Mesothelial cell of epicardium (in vitro differentiated cells): ENCODE data around the gene SUFU. TPM values are rescaled to one million over a fixed set of nuclear protein-coding genes. Genes with fewer than 3 reads are reported as not detected.

Experiments
- DNase-seq, 2 experiments: peaks; one replicate each; pipeline ENCODE4 v3.0.0; 2021; ENCODE audit warnings: low spot score in 2 of 2; ENCODE audit not compliant: unreplicated experiment in 2 of 2
- H3K27ac Mint-ChIP-seq: 2 replicates; pipeline ENCODE4 v1.8.0; 2021; ENCODE audit warnings: mixed read lengths
- H3K27me3 Mint-ChIP-seq: 2 replicates; pipeline ENCODE4 v1.8.0; 2021; ENCODE audit warnings: low read depth, mixed read lengths
- H3K36me3 Mint-ChIP-seq: 2 replicates; pipeline ENCODE4 v1.8.0; 2021; ENCODE audit warnings: mixed read lengths
- H3K4me1 Mint-ChIP-seq: 2 replicates; pipeline ENCODE4 v1.8.0; 2021; ENCODE audit warnings: mixed read lengths
- H3K4me3 Mint-ChIP-seq: 2 replicates; pipeline ENCODE4 v1.8.0; 2021; ENCODE audit warnings: mild to moderate bottlenecking, moderate library complexity, mixed read lengths
- H3K9me3 Mint-ChIP-seq: 2 replicates; pipeline ENCODE4 v1.8.0; 2021; ENCODE audit warnings: mixed read lengths
- CTCF ChIP-seq: fragments of 200-600 bp; sonication (generic); IDR thresholded peaks from one replicate; pipeline ENCODE4 v1.5.0; 2021; ENCODE audit warnings: antibody characterized with exemption; ENCODE audit not compliant: unreplicated experiment
- total RNA-seq: library from RNA; stranded (reverse); gene quantifications from 3 replicates; pipeline ENCODE4 v1.2.1, GENCODE V29; 2021

SUFU gene
- total RNA-seq, 1 donor from 2014 or later: 33.4 TPM

- Mint-ChIP-seq H3K36me3 (peaks cover 15% of the 10 kb centered on the region), H3K27me3 (no peaks in the 10 kb centered on the region), H3K27ac (no peak overlapping the region), H3K9me3 (no peaks in the 10 kb centered on the region), H3K4me3 (no peak overlapping the region), H3K4me1 (peaks cover 28% of the 10 kb centered on the region)
- no peak for TF ChIP-seq CTCF
- DNase-seq: no peak
Observed at GRCh38 chr10:102608487-102608886, 104.7 kb downstream of the SUFU start.

- Mint-ChIP-seq H3K9me3 (no peaks in the 10 kb centered on the region), H3K4me1 (peaks cover 28% of the 10 kb centered on the region), H3K27ac (peak overlapping the region; percentile 80), H3K27me3 (no peaks in the 10 kb centered on the region), H3K4me3 (no peak overlapping the region), H3K36me3 (peaks cover 11% of the 10 kb centered on the region)
- no peak for TF ChIP-seq CTCF
- DNase-seq: no peak
Observed at GRCh38 chr10:102610441-102610887, 106.7 kb downstream of the SUFU start.

- H3K4me1 Mint-ChIP-seq: peaks cover 28% of the 10 kb centered on the region
- no peak overlapping the region for H3K4me3 Mint-ChIP-seq
- no peak for DNase-seq
- no peak for TF ChIP-seq CTCF
- peak overlapping the region; percentile 87 for H3K27ac Mint-ChIP-seq
- no peaks in the 10 kb centered on the region for H3K27me3 Mint-ChIP-seq
- H3K36me3 Mint-ChIP-seq: peaks cover 9% of the 10 kb centered on the region
- H3K9me3 Mint-ChIP-seq: no peaks in the 10 kb centered on the region
Observed at GRCh38 chr10:102611514-102612087, 107.8 kb downstream of the SUFU start.

- TF ChIP-seq CTCF: no peak
- H3K27ac Mint-ChIP-seq: peak overlapping the region; percentile 87
Observed at GRCh38 chr10:102612964-102613275, 109.1 kb downstream of the SUFU start.

GRCh38 chr10:102613286-102613685 lies 109.5 kb downstream of the SUFU start:
- H3K27ac Mint-ChIP-seq: peak overlapping the region; percentile 87
- H3K4me1 Mint-ChIP-seq: peaks cover 28% of the 10 kb centered on the region
- no peak for TF ChIP-seq CTCF
- H3K9me3 Mint-ChIP-seq: no peaks in the 10 kb centered on the region
- H3K36me3 Mint-ChIP-seq: peaks cover 14% of the 10 kb centered on the region
- no peak for DNase-seq
- no peak overlapping the region for H3K4me3 Mint-ChIP-seq
- H3K27me3 Mint-ChIP-seq: no peaks in the 10 kb centered on the region

More at GRCh38 chr10:102612964-102613275, 109.1 kb downstream of the SUFU start:
- H3K4me3 Mint-ChIP-seq: no peak overlapping the region
- no peak for DNase-seq
- H3K36me3 Mint-ChIP-seq: peaks cover 12% of the 10 kb centered on the region
- no peaks in the 10 kb centered on the region for H3K9me3 Mint-ChIP-seq
- H3K27me3 Mint-ChIP-seq: no peaks in the 10 kb centered on the region
- H3K4me1 Mint-ChIP-seq: peaks cover 28% of the 10 kb centered on the region

GRCh38 chr10:102613785-102614184 lies 110.0 kb downstream of the SUFU start:
- no peak for TF ChIP-seq CTCF
- no peak for DNase-seq
- H3K4me3 Mint-ChIP-seq: no peak overlapping the region
- no peak overlapping the region for H3K27ac Mint-ChIP-seq
- H3K36me3 Mint-ChIP-seq: peaks cover 14% of the 10 kb centered on the region
- no peaks in the 10 kb centered on the region for H3K9me3 Mint-ChIP-seq
- peaks cover 28% of the 10 kb centered on the region for H3K4me1 Mint-ChIP-seq
- no peaks in the 10 kb centered on the region for H3K27me3 Mint-ChIP-seq
